Activated gamma-delta T cell treated with Interleukin-2 at 50 U/mL for 16 hours (primary cell): ENCODE data around the gene MIEN1.

Experiments
- DNase-seq: peaks from one replicate; pipeline ENCODE4 v3.0.0-alpha.2; 2020

Gene MIEN1

DNA sequence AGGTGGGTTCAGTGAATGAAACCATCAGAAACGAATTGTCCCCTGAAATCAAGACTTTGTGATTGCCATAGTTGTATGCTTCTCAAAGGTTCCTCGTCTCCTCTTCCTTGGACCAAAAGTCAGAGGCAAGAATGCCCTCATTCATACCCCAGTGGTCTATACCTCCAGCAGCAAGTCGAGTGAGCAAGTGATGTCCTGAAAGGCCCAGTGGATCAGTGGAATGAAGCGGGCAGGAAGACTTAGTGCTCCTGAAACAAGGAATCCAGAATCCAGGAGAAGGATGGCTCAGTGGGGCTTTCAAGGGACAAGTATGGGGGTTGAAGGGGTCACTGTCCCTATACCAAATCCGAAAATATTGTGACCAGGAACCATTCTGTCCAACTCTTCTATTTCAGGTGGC is 35.7 kb downstream of the MIEN1 start:
- no peak for DNase-seq

DNA sequence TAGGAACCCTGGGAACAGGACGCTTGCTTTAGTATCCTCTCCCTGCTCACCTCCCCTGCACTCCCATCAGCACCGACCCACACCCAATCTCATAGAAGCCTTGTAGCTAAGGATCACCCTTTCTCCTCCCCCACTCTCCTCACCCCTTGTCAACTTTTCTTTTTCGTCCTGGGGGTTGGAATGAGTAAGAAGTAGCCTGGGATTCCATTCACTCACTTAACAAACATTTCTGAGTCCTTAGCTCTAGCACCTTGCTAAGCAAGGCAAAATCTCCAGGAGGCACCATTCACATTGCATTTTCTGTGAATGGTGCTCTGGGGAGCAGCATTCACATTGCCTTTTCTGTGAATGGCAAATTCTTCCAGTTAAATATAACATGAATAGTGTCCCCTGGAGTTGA is 41.4 kb downstream of the MIEN1 start:
- no peak for DNase-seq

DNA sequence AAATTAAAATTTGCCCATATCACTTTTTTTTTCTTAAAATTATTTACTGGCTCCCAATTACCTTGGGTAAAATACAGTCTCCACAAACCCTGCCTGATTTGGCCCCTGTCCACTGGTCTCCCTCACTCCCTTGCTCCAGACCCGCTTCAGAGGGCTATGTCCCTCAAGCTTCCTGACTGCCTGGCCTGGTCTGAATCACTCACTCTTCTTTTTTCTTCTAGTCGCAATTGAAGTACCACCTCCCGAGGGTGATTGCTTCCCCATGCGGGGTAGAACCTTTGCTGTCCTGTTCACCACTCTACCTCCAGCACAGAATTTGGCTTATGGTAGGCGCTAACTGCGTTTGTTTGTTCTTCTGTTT is 41.9 kb downstream of the MIEN1 start:
- DNase-seq: no peak

DNA sequence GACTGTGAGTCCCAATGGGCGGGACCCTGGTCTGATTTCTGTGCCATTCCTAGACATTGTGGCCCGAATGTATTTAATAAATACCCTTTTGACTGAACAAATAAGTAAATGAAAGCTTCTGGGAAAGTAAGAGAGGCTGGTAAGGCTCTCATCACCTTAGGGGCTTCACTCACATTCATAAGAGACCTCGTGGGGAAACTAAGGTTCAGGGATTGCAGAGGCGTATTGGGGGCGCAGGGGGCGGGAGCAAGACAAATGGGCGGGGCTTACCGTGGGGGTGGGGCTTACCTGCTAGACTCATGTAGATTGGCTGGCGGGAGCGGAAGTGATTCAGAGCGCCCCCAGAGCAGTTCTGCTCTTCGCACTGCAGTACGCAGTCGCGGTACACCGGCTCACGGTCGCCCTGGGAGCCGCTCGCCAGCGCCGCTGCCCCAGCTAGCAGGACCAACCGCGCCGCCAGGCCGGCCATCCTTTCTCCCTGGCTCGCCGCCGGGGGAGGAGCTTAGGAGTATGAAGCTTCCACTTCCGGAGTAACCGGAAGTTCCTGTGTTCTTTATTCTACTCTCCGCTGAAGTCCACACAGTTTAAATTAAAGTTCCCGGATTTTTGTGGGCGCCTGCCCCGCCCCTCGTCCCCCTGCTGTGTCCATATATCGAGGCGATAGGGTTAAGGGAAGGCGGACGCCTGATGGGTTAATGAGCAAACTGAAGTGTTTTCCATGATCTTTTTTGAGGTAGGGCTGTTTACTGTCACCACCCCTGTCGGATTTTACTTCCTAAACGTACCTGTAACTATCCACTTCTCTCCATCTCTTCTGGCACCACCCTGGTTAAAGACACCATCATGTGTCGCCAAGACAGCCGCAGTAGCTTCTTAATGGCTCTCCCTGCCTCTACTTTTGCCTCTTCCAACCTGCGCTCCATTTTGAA is 42.5 kb downstream of the MIEN1 start, which contains the start of gene PGAP3:
Gene PGAP3, minus strand, starts transcription at position 512 of the 929 bp plus-strand sequence. Its CDS starts 43 bp downstream, at position 469.
- DNase-seq: peak; percentile 84

DNA sequence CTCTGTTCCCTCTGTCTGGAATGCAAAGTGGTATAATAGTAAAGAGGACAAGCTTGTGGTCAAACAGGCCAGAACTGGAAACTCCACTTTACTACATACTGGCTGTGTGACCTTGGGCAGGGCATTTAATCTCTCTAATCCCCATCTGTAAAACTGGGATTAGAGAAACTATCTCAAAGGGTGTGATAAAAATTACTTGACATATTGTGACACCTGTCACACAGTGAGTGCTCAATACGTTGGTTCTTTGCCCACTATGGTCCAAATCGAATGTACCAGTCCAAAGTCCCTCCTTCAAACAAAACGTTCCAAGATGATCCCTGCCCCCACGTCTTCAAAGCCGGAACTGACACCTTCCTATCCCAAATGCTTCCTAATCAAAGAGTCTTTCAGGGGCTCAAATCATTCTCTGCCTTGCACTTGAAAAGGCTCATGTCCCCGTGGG is 43.2 kb downstream of the MIEN1 start:
- DNase-seq: no peak

DNA sequence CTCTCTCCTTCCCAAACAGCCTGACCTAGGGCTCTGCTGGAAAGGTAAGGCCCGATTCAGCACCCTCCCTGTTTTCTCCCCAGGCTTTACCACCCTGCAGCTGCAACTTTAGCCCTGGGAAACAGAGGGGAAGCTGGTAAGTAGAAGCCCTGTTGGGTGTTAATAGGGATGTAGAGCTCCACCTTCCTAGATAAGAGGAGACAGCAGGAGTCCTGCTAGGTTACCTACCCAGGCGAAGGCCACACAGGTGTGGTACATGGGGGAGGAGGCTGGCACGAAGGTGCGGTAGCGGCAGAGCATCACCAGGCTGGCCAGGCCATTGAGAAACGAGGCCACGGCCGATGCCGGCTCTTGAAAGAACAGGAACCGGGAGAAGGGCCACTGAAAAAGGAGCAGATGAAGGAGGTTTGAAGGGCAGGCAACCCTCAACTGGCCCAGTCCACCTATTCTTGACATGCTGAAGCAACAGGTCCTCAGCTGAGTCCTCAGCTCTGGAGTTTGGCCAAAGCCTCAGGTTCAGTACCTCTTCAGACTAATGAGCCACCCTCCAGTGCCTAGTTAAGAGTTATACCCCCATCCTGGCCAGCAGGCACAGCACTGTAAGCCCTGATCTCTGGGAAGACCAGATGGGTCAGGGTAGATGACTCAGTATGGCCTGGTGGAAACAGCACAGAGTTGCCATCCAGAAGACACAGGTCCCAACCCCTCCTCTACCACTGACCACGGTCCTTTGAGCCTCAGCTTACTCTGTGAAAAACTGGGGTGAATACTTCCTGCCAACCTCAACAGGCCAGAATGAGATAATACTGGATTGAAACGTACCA is 45.8 kb downstream of the MIEN1 start:
- DNase-seq: no peak

DNA sequence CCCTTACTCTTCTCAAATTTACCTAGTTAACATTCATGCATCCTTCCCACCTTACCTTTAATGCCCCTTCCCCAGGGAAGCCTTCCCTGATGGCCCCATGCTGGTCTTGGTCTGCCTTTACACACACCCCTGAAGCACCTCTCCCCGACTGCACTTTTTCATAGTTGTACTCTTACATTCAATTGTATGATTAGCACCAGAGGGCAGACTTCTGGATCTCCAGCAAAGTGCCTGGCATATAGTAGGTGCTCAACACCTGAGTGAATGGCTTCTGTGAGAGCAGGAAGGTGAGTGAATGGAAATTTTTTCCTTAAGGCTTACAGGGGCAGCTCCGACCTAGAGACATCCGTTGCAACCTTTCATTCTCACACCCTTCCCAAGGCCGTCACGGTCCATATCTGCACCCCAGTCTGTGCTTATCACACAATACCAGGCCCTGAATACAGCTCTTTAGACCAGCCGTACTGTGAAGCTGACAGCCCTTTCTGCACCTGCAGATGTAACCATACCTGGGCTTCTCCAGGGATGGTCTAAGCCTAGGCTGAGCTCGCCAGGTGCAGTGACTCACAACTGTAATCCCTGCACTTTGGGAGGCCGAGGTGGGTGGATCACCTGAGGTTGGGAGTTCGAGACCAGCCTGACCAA is 46.9 kb downstream of the MIEN1 start:
- no peak for DNase-seq

DNA sequence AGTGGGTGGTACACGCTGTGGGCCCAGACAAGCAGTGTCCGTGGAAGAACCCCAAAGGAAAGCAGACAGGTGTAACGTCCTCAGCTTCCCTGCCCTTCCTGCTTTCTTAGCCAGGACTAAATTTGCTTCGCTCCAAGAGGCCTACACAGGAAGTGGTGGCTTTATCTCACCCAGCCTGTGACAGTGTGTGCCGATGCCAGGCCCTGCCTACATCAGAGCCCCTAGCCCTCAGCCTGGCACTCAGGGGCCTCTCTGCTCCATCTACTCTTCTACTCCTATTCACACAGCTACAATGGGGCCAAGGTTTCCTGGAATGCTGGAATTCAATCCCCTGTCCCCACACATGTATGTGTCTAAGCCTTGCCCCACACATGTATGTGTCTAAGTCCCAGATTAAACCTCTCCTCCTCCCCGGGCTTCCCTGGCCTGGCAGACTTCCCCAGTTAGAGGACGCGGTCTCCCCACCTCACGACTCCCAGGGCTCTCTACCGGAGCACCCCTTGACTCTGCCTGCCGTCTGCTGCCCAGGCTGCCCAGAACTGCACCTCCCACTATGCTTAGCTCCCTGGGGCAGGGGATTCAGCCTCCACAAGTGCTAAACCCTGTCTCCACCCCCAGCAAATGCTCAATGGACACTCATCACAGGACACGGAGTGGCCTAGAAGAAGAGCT is 50.7 kb downstream of the MIEN1 start:
- DNase-seq: peak; percentile 43
